Measurements from ENCODE around the gene STAM. TPM values are rescaled to one million over a fixed set of nuclear protein-coding genes. Genes with fewer than 3 reads are reported as not detected.

STAM gene
- total RNA-seq, 1 experiment from 2014 or later = 29.3 TPM

- H3T11ph ChIP-seq (ENCODE audit: low read length) = no peak overlapping the region
- no peak for DNase-seq
- TF ChIP-seq CTCF (conservative IDR thresholded peaks at IDR 0.05) = no peak
- H4K5ac ChIP-seq (ENCODE audit: insufficient read length, low read depth, low read length) = no peak overlapping the region
- H2BK120ac ChIP-seq (ENCODE audit: low read depth, low read length, poor library complexity, severe bottlenecking) = no peak overlapping the region
- no peak overlapping the region for H3K18ac ChIP-seq (ENCODE audit: insufficient read length, low read depth, low read length)
- H3K36me3 Mint-ChIP-seq (ENCODE audit: insufficient read depth in 1 of 3, low read depth in 3 of 3) = no peaks in the 10 kb centered on the region
- no peak overlapping the region for H4K8ac ChIP-seq (replicated peaks; ENCODE audit: insufficient read length, low read depth, low read length)
- no peaks in the 10 kb centered on the region for H3K27me3 Mint-ChIP-seq (ENCODE audit: low read depth)
- H3K27ac ChIP-seq (ENCODE audit: insufficient read length, low read depth, low read length) = no peak overlapping the region
- no peaks in the 10 kb centered on the region for H3K4me1 ChIP-seq (ENCODE audit: insufficient read depth, low read length)
- WGBS (ENCODE audit: extremely low coverage, insufficient read length, low lambda C conversion rate) = no CpG with 5 or more reads among the region's 6 CpGs
- no peaks in the 10 kb centered on the region for H3K23me2 ChIP-seq (ENCODE audit: insufficient read length, low read depth, low read length, poor library complexity, severe bottlenecking)
- H3K27ac Mint-ChIP-seq = no peak overlapping the region
- no peak overlapping the region for H2BK15ac ChIP-seq (ENCODE audit: low read depth, low read length)
- no peak overlapping the region for H3K4me2 ChIP-seq (ENCODE audit: insufficient read depth, insufficient read length, low read length)
- no peaks in the 10 kb centered on the region for H3K9me3 Mint-ChIP-seq
- H3K4ac ChIP-seq (ENCODE audit: low read depth, low read length) = no peak overlapping the region
- no peak overlapping the region for H4K91ac ChIP-seq (ENCODE audit: insufficient read length, low read depth, low read length)
- H3K9me3 ChIP-seq (ENCODE audit: control insufficient read depth, low read depth, low read length) = no peaks in the 10 kb centered on the region
- H3K4me1 Mint-ChIP-seq = no peaks in the 10 kb centered on the region
- no peak overlapping the region for H3K14ac ChIP-seq (ENCODE audit: insufficient read depth, low read length)
- no peak overlapping the region for H3K4me3 Mint-ChIP-seq
- no peak overlapping the region for H2BK5ac ChIP-seq (ENCODE audit: insufficient read length, low read length)
- H4K20me1 ChIP-seq (ENCODE audit: control insufficient read depth, insufficient read depth, insufficient read length) = no peaks in the 10 kb centered on the region
- H3K79me2 ChIP-seq (ENCODE audit: insufficient read depth, low read length) = no peaks in the 10 kb centered on the region
- no peak overlapping the region for H2AK5ac ChIP-seq (ENCODE audit: insufficient read length, low read length)
- no peaks in the 10 kb centered on the region for H3K79me1 ChIP-seq (ENCODE audit: insufficient read depth, low read depth, low read length, poor library complexity, severe bottlenecking)
- no peak overlapping the region for H3K56ac ChIP-seq (ENCODE audit: insufficient read length, low read depth, low read length)
- H2BK12ac ChIP-seq (ENCODE audit: insufficient read length, low read depth, low read length) = no peak overlapping the region
- no peak overlapping the region for H3K23ac ChIP-seq (ENCODE audit: insufficient read length, low read depth, low read length)
- H2AFZ ChIP-seq (ENCODE audit: low read length) = no peak overlapping the region
- no peaks in the 10 kb centered on the region for H3K27me3 ChIP-seq (ENCODE audit: insufficient read depth, low read length)
- no peak overlapping the region for H2BK20ac ChIP-seq (ENCODE audit: low read depth, low read length, poor library complexity, severe bottlenecking)
- no peak overlapping the region for H3K9ac ChIP-seq (ENCODE audit: extremely low read depth, insufficient read length, low read length)
Observed at GRCh38 chr10:17744341-17744861, 100.5 kb downstream of the STAM start.

Measured in H9 (cell line).